Suprapubic skin (tissue), 4 donors: Measurements from ENCODE around the gene UFSP2. TPM values are rescaled to one million over a fixed set of nuclear protein-coding genes. Genes with fewer than 3 reads are reported as not detected.

Experiments
- DNase-seq, 2 donors: peaks; one replicate each; pipeline ENCODE4 v3.0.0-alpha.2; 2019; ENCODE audit warnings: low spot score in 2 of 2
- H3K27ac ChIP-seq: fragments of 200-600 bp; sonication (generic); one replicate; pipeline ENCODE4 v1.5.1; 2019
- H3K27me3 ChIP-seq: fragments of 200-600 bp; sonication (generic); one replicate; pipeline ENCODE4 v1.5.1; 2019
- H3K36me3 ChIP-seq: fragments of 200-600 bp; sonication (generic); one replicate; pipeline ENCODE4 v1.5.1; 2019
- H3K4me1 ChIP-seq: fragments of 200-600 bp; sonication (generic); one replicate; pipeline ENCODE4 v1.5.1; 2019
- H3K4me3 ChIP-seq: fragments of 200-600 bp; sonication (generic); one replicate; pipeline ENCODE4 v1.5.1; 2019; ENCODE audit warnings: mild to moderate bottlenecking
- H3K9me3 ChIP-seq: fragments of 200-600 bp; sonication (generic); one replicate; pipeline ENCODE4 v1.5.1; 2019
- EP300 ChIP-seq: sonication (generic); formaldehyde crosslinking; IDR thresholded peaks from one replicate; pipeline ENCODE4 v1.6.1; 2017; ENCODE audit warnings: antibody characterized with exemption
- POLR2A ChIP-seq, 2 donors: fragments of 450-650 bp; IDR thresholded peaks; one replicate each; pipeline ENCODE4 v1.6.1; 2017; ENCODE audit warnings: antibody characterized with exemption in 2 of 2, mild to moderate bottlenecking in 2 of 2, moderate library complexity in 2 of 2
- POLR2AphosphoS5 ChIP-seq, 3 donors: sonication (generic); formaldehyde crosslinking; IDR thresholded peaks; one replicate each; pipeline ENCODE4 v1.6.1; 2017; ENCODE audit warnings: antibody characterized with exemption in 3 of 3
- WGBS: methylation state at CpG from one replicate; pipeline ENCODE4 v1.1.5; 2018; 5-methylcytosine and 5-hydroxymethylcytosine counted together
- total RNA-seq, 4 donors: library from RNA; depleted of rRNA; stranded (reverse); fragments of >200 nt; gene quantifications; one replicate each; pipeline ENCODE4 v1.1.0, GENCODE V29; 2016
- TF ChIP-seq, protein P1 (sequence below), 2 donors: fragments of 200-600 bp in 1 of 2; fragments of 450-650 bp in 1 of 2; sonication (generic) in 1 of 2; IDR thresholded peaks; one replicate each; pipeline ENCODE4 v1.5.1; 2016 to 2019; ENCODE audit warnings: antibody characterized with exemption in 2 of 2, mild to moderate bottlenecking in 1 of 2, moderate library complexity in 1 of 2

Gene UFSP2
- total RNA-seq, 4 donors from 2014 or later = 20.6 to 35.7 (median 28.7) TPM

- H3K27me3 ChIP-seq = no peaks in the 10 kb centered on the region
- no peaks in the 10 kb centered on the region for H3K36me3 ChIP-seq
- H3K9me3 ChIP-seq = no peaks in the 10 kb centered on the region
- no peak overlapping the region for H3K27ac ChIP-seq
- 60% methylated on average over 5 of the region's 5 CpGs for WGBS
- H3K4me1 ChIP-seq = peaks cover 9% of the 10 kb centered on the region
- DNase-seq = no peak
- no peak overlapping the region for H3K4me3 ChIP-seq
- TF ChIP-seq, protein P1, sequence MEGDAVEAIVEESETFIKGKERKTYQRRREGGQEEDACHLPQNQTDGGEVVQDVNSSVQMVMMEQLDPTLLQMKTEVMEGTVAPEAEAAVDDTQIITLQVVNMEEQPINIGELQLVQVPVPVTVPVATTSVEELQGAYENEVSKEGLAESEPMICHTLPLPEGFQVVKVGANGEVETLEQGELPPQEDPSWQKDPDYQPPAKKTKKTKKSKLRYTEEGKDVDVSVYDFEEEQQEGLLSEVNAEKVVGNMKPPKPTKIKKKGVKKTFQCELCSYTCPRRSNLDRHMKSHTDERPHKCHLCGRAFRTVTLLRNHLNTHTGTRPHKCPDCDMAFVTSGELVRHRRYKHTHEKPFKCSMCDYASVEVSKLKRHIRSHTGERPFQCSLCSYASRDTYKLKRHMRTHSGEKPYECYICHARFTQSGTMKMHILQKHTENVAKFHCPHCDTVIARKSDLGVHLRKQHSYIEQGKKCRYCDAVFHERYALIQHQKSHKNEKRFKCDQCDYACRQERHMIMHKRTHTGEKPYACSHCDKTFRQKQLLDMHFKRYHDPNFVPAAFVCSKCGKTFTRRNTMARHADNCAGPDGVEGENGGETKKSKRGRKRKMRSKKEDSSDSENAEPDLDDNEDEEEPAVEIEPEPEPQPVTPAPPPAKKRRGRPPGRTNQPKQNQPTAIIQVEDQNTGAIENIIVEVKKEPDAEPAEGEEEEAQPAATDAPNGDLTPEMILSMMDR (IDR thresholded peaks at IDR 0.05) = no peak
- no peak for TF ChIP-seq POLR2AphosphoS5 (IDR thresholded peaks at IDR 0.05)
- TF ChIP-seq POLR2A (IDR thresholded peaks at IDR 0.05) = no peak
Measured at GRCh38 chr4:185429660-185430059, 3.9 kb upstream of the UFSP2 start.

GRCh38 chr4:185426960-185427688 is 1.4 kb upstream of the UFSP2 start:
- 88% methylated on average over 22 of the region's 22 CpGs for WGBS
- Histone ChIP-seq H3K27me3 (no peaks in the 10 kb centered on the region), H3K4me3 (no peak overlapping the region), H3K9me3 (no peaks in the 10 kb centered on the region), H3K36me3 (no peaks in the 10 kb centered on the region), H3K27ac (no peak overlapping the region), H3K4me1 (peaks cover 27% of the 10 kb centered on the region)
- DNase-seq = no peak
- TF ChIP-seq EP300 = no peak
- TF ChIP-seq POLR2A (IDR thresholded peaks at IDR 0.05) = no peak
- no peak for TF ChIP-seq POLR2AphosphoS5 (IDR thresholded peaks at IDR 0.05)
- TF ChIP-seq, protein P1 (IDR thresholded peaks at IDR 0.05) = no peak

DNA sequence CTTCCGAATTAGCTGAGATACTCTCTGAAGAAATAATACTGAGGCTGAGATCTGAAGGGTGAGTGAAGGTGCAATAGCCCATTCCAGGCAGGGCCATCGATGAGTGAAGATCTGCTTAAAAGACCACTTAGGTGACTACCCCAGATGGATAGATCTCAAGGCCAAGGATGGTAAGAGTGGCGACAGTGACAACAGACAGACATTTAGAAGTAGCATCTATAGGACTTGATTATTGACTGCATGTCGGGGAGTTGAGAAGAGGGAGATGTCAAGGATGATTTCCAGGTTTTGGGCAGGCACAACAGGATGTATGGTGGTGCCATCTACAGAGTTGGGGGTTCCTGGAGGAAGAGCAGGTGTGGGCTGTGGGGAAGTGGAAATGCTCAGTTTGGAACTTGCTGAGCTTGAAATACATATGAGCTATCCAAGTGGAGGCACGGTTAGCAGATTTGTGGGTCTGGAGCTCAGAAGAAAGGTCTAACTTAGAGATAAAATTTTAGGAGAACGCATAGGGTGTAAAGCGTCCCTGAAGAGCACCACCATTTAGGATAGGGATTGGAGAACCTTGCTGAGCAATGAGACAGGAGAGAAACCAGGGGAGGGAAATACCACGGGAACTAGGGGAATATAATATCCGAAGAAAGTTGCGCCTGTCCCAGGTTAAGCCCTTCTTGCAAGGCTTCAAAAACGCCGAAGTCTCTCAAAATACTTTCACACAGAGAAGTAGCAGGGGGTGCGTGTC is 688 bp downstream of the UFSP2 start:
- TF ChIP-seq POLR2A (IDR thresholded peaks at IDR 0.05) (no peak), EP300 (no peak), POLR2AphosphoS5 (IDR thresholded peaks at IDR 0.05) (no peak)
- TF ChIP-seq, protein P1 (IDR thresholded peaks at IDR 0.05) = no peak
- Histone ChIP-seq H3K27ac (peak overlapping the region; percentile 96), H3K4me1 (peaks cover 35% of the 10 kb centered on the region), H3K9me3 (no peaks in the 10 kb centered on the region), H3K36me3 (no peaks in the 10 kb centered on the region), H3K27me3 (no peaks in the 10 kb centered on the region), H3K4me3 (peak overlapping the region; percentile 79)
- no peak for DNase-seq
- WGBS = 14% methylated on average over 13 of the region's 13 CpGs

GRCh38 chr4:185421366-185422124 is 4.2 kb downstream of the UFSP2 start:
- TF ChIP-seq POLR2AphosphoS5 (IDR thresholded peaks at IDR 0.05) (no peak), EP300 (no peak), POLR2A (IDR thresholded peaks at IDR 0.05) (no peak)
- TF ChIP-seq, protein P1 (IDR thresholded peaks at IDR 0.05) = no peak
- Histone ChIP-seq H3K4me3 (no peak overlapping the region), H3K27me3 (no peaks in the 10 kb centered on the region), H3K27ac (no peak overlapping the region), H3K4me1 (peaks cover 35% of the 10 kb centered on the region), H3K36me3 (peaks cover 24% of the 10 kb centered on the region), H3K9me3 (no peaks in the 10 kb centered on the region)
- WGBS = 64% methylated on average over 2 of the region's 2 CpGs
- no peak for DNase-seq

- Histone ChIP-seq H3K9me3 (no peaks in the 10 kb centered on the region), H3K27ac (no peak overlapping the region), H3K27me3 (no peaks in the 10 kb centered on the region), H3K36me3 (peaks cover 54% of the 10 kb centered on the region), H3K4me3 (no peak overlapping the region), H3K4me1 (peaks cover 8% of the 10 kb centered on the region)
- TF ChIP-seq POLR2A (IDR thresholded peaks at IDR 0.05) (no peak), POLR2AphosphoS5 (IDR thresholded peaks at IDR 0.05) (no peak), EP300 (no peak)
- TF ChIP-seq, protein P1 (IDR thresholded peaks at IDR 0.05) = no peak
- DNase-seq = no peak
Measured at GRCh38 chr4:185416955-185417354, 8.8 kb downstream of the UFSP2 start.
